ENCODE results near the gene FAXDC2.
"Not testable (repeated sequence)": the region's sequence is repeated elsewhere in the genome, so short reads cannot be mapped to it uniquely, and the experiment has no call there.

FAXDC2 gene

GRCh38 chr5:154829589-154830218 lies 20.7 kb downstream of the FAXDC2 start:
- DNase-seq (ENCODE audit: low spot score) = no peak

GRCh38 chr5:154829181-154829588 lies 21.2 kb downstream of the FAXDC2 start:
- DNase-seq (ENCODE audit: low spot score) = no peak

GRCh38 chr5:154824070-154824469 lies 26.3 kb downstream of the FAXDC2 start:
- DNase-seq (ENCODE audit: low spot score) = no peak

DNA sequence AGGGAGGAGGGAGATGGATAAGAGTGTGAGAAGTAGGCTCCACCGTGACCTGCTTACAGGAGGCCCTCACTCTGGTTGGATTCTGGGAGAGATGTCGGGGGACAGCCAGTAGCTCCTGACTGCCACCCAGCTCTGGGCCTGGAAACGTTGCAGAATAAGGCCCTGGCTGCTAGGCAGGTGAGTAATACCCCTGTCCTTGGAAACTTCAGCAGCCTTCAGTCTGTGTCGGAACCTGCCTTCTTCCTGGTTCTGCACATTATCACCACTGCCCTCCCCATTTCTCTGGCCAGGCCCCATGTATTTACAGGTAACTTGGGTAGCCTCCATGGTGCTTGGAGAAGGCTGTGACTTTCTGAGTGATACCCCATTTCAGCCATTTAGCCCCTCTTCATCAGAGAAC lies 26.8 kb downstream of the FAXDC2 start:
- no peak for DNase-seq (ENCODE audit: low spot score)

DNA sequence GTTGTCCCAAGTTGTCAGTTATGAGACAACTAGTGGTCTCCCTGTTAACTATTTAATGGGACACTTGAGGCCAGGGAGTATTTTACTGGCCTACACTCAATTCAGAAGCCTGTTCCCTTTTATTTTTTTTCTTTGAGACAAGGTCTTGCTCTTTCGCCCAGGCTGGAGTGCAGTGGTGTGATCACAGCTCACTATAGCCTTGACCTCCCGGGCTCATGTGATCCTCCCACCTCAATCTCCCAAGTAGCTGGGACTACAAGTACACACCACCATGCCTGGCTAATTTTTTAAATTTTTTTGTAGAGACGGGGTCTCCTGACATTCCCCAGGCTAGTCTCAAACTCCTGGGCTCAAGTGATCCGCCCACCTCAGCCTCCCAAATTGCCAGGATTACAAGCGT lies 27.5 kb downstream of the FAXDC2 start:
- not testable (repeated sequence) for DNase-seq (ENCODE audit: low spot score)

DNA sequence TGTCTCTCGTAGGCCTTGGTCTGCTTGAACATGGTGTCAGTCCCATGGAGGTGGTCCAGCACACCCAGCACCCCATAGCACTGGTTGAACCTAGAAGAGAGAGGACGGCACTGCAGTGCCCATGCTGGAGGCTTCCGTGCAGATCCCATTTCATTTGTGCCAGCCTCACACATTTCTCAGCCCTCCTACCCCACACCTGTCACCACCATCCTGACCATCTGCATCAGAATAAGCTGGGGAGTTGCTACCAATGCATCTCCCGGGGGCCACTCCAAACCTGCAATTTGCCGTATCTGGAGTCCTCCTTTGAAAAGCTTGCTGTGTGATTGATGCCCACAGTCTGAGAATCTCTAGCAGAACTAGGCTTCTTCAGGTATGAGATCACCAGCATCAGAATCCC lies 30.0 kb downstream of the FAXDC2 start:
- DNase-seq (ENCODE audit: low spot score) = no peak

GRCh38 chr5:154819546-154819945 lies 30.9 kb downstream of the FAXDC2 start:
- no peak for DNase-seq (ENCODE audit: low spot score)

- DNase-seq (ENCODE audit: low spot score) = no peak
Measured at GRCh38 chr5:154818471-154819116, 31.8 kb downstream of the FAXDC2 start.

DNA sequence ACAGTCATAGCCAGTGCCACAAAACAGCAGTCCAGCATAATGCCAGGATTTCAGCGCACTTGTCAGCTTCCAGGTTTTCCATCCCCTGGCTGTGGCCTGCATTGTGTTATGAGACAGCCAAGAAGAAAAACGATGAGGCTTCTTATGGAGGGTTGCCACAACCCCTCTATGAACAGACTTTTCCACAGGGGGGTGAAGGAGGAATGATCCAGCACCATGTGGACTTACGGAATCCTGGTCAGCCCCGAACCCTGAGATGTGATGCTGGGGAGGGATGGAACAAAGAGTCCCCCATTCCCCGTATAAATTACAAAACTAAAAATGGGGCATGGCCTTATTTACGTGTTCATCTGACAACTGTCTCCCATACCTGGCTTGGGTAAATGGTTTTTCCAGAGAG lies 32.6 kb downstream of the FAXDC2 start:
- no peak for DNase-seq (ENCODE audit: low spot score)

DNA sequence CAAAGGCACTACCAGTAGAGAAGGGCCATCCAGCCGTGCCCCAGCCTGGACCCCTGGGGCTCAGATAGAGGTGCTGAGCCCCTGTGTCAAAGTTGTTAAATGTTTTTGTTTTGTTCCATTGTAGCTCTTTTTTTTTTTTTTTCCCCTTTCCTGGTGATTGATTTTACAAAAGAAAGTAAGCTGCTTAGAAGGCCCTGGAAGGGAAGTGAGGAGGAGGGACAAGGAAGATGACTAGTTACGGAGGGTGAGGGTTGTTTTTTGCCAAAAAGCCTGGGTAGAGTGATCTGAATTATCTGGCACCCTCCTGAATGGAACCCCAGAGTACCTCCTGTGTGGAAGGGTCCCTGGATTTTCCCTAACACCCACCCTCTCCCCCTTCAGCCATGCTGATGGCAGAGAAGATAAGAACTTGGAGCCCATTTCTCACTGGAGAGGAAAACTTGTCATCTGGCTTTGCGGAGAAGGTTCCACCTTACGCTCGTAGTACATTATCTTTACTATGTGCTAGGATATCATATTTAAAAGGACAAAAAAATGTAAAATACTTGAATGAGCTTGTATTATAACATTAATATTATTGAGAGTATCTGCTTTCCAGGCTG lies 33.4 kb downstream of the FAXDC2 start:
- DNase-seq (ENCODE audit: low spot score) = no peak

GRCh38 chr5:154815684-154816247 lies 34.6 kb downstream of the FAXDC2 start:
- DNase-seq (ENCODE audit: low spot score) = no peak

GRCh38 chr5:154815025-154815424 lies 35.4 kb downstream of the FAXDC2 start:
- no peak for DNase-seq (ENCODE audit: low spot score)

DNA sequence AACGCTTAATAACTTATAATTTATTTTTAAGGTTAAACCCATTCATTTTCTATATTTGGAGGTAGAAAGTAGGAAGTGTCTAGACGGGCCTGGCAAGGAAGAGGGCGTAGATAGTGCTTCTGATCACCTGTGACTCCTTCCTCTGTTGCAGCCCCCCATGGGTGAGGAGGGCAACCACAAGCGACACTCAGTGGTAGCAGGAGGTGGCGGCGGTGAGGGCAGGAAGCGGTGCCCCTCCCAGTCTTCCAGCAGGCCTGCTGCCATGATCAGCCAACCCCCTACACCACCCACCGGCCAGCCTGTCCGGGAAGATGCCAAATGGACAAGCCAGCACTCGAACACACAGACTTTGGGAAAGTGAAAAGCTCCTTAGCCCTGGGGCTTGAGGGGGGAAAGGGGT lies 36.7 kb downstream of the FAXDC2 start:
- no peak for DNase-seq (ENCODE audit: low spot score)

GRCh38 chr5:154813158-154813557 lies 37.2 kb downstream of the FAXDC2 start:
- DNase-seq (ENCODE audit: low spot score) = no peak

DNA sequence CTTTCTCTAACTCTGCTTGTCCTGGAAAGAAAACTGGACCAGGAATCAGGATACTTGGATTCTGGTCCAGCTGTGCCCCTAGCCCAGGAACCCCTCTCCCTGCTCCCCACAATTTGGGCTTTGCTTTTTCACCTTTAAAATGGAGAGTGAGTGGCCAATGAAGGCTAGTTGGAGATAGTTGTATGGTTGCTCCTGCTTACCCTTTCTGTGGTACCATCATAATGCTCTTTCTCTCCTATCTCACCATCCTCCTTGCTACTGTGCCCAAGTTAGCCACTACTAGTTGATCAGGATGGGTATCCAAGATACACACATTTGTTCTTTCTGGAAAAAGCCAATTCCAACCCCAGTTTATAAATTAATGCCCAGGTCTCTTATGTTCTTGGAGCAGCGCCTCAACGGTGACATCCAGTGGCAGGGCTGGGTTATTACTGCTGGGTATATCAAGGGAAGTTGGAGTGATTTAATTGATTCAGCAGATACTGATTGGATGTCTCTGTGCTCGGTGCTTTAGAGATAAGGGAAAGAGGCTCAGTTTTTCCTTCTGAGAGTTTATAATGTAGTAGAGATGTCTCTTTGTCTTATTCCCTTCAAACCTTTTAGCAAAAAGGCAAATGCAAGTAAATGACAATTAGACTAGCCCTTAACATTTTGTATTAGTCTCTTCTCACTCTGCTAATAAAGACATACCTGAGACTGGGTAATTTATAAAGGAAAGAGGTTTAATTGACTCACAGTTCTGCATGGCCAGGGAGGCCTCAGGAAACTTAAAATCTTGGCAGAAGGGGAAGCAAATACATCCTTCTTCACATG lies 38.5 kb downstream of the FAXDC2 start:
- peak; percentile 72 for DNase-seq (ENCODE audit: low spot score)

DNA sequence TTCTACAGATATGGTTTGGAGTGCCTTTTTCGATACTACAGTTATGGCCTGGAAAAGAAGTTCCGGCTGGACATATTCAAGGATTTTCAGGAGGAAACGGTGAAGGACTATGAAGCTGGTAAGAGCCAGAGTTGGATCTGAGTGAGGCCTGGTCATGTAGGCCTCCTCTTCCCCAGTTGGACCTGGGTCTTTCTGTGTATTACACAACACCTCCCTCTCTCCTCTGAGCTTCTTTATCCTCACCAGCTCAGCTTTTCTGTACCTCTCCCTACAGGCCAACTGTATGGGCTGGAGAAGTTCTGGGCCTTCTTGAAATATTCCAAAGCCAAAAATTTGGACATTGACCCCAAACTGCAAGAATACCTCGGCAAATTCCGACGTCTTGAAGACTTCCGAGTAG lies 39.2 kb downstream of the FAXDC2 start:
- DNase-seq (ENCODE audit: low spot score) = no peak

DNA sequence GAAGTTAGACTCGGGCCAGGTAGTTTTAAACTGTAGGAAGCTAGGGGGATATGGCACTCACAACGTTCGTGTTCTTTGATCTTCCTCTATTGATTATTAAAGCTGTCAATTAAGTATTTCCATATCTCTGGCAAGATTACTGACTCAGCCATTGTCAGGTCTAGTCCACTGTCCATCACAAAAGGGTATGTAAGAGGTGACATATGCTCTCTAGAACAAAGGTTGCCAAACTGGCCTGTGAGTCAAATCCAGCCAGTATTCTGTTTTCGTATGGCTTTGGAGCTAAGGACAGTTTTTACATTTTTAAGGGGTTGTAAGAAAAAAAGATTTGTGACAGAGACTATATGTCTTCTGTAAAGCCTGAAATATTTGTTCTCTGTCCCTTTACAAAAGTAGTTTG lies 44.2 kb downstream of the FAXDC2 start:
- no peak for DNase-seq (ENCODE audit: low spot score)

DNA sequence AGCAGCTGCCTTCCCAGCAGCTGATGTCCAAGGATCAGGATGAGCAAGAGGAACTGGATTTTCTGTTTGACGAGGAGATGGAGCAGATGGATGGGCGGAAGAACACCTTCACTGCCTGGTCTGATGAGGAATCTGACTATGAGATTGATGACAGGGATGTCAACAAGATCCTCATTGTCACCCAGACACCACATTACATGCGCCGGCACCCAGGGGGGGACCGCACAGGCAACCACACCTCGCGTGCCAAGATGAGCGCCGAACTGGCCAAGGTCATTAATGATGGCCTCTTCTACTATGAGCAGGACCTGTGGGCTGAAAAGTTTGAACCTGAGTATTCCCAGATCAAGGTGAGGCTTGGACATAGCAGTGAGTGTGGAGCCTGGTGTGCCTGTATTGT lies 48.4 kb downstream of the FAXDC2 start:
- no peak for DNase-seq (ENCODE audit: low spot score)

DNA sequence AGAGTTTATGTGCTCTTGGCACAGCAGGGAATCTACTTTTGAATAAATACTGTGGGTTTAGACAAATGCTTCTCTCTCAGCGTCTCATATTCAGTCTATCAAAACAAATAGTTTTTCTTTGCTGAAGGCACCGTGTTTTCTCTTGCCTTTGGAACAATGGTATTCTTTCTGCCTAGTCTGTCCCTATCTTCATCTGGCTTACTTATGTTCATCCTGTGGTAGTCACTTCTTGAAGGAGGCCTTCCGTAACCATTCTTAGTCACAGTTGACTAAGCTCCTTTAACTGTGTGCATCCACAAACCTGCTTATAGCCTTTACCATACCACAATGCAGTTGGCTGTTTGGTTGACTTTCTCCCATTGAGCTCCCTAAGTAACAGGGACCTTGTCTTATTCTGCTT lies 49.3 kb downstream of the FAXDC2 start:
- no peak for DNase-seq (ENCODE audit: low spot score)

GRCh38 chr5:154800582-154800981 lies 49.8 kb downstream of the FAXDC2 start:
- DNase-seq (ENCODE audit: low spot score) = no peak

- DNase-seq (ENCODE audit: low spot score) = no peak
Measured at GRCh38 chr5:154797762-154798161, 52.6 kb downstream of the FAXDC2 start.

DNA sequence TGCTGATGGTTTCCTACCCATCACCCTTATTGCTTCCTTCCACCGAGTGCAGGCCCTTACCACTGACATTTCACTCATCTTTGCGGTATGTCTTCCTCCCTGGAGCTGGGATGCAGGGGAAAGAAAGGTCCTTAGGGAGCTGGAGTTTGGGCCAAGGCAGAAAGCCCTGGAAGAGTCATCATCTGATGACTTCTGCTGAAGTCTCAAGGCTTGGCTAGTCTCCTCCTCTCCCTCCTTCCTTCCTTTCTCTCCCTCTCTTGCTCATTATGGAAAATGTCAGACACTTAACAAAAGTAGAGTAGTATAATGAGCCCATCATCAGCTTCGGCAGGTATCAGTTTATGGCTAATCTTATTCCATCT lies 55.2 kb downstream of the FAXDC2 start:
- DNase-seq (ENCODE audit: low spot score) = no peak
